ENCODE data around the gene MOSMO. TPM values are rescaled to one million over a fixed set of nuclear protein-coding genes. Genes with fewer than 3 reads are reported as not detected.
A peak's percentile ranks its signal among the peaks of the same experiment; 100 is the strongest.

MOSMO gene
- total RNA-seq, 2 experiments from 2014 or later, result 9.6 to 9.8 TPM

- H4K20me1 ChIP-seq (ENCODE audit: insufficient read depth, low read length), result no peaks in the 10 kb centered on the region
- POLR2A ChIA-PET, result interaction anchor here (0.6 to 0.7 kb wide), 4 partner anchors 10 to 166 kb away, joined by 3 to 6 read pairs (median 3); no protein-coding TSS in a partner anchor
- H3K9me2 ChIP-seq (ENCODE audit: insufficient read depth, low read length), result no peaks in the 10 kb centered on the region
- H3K27ac ChIP-seq (ENCODE audit: low read depth, low read length, poor library complexity, severe bottlenecking), result no peak overlapping the region
- peaks cover 26% of the 10 kb centered on the region for H3K4me1 ChIP-seq (ENCODE audit: insufficient read depth, low read length, poor library complexity, severe bottlenecking)
- TSS peak; percentile 9 for BruUV-seq (replicated peaks)
- H2AFZ ChIP-seq (ENCODE audit: low read length), result no peak overlapping the region
- H3K4me2 ChIP-seq (ENCODE audit: low read length), result no peak overlapping the region
- intact Hi-C loops (cut with micrococcal nuclease; ENCODE audit: unreplicated experiment), result no loop called here
- DNase-seq (ENCODE audit: low spot score), result no peak
- CTCF ChIA-PET (ENCODE audit: unreplicated experiment), result interaction anchor here (0.6 to 0.9 kb wide), 2 partner anchors 17 to 66 kb away, joined by 3 read pairs; no protein-coding TSS in a partner anchor
- TF ChIP-seq CTCF (conservative IDR thresholded peaks at IDR 0.05; ENCODE audit: low read length) (no peak), EZH2phosphoT487 (IDR thresholded peaks at IDR 0.05; ENCODE audit: borderline replicate concordance, low read depth, low read length) (no peak)
- H3K79me2 ChIP-seq (ENCODE audit: insufficient read depth, low read depth, low read length), result peaks cover 18% of the 10 kb centered on the region; the same call in 1 of the 2 replicates
- no peak overlapping the region for H3K4me3 ChIP-seq (ENCODE audit: low read depth, low read length, poor library complexity, severe bottlenecking)
- H3K9me3 ChIP-seq (ENCODE audit: low read length), result no peaks in the 10 kb centered on the region
- H3K36me3 ChIP-seq (ENCODE audit: insufficient read depth, low read length), result no peaks in the 10 kb centered on the region
Measured at GRCh38 chr16:22012241-22012640, 4.3 kb downstream of the MOSMO start.

- Histone ChIP-seq H3K4me3 (ENCODE audit: low read depth, low read length, poor library complexity, severe bottlenecking) (no peak overlapping the region), H3K9me2 (ENCODE audit: insufficient read depth, low read length) (no peaks in the 10 kb centered on the region), H3K4me2 (ENCODE audit: low read length) (no peak overlapping the region), H2AFZ (ENCODE audit: low read length) (no peak overlapping the region), H3K36me3 (ENCODE audit: insufficient read depth, low read length) (no peaks in the 10 kb centered on the region), H3K27ac (ENCODE audit: low read depth, low read length, poor library complexity, severe bottlenecking) (no peak overlapping the region), H4K20me1 (ENCODE audit: insufficient read depth, low read length) (no peaks in the 10 kb centered on the region), H3K79me2 (ENCODE audit: insufficient read depth, low read depth, low read length) (peaks cover 17% of the 10 kb centered on the region; the same call in 1 of the 2 replicates), H3K4me1 (ENCODE audit: insufficient read depth, low read length, poor library complexity, severe bottlenecking) (peaks cover 23% of the 10 kb centered on the region), H3K9me3 (ENCODE audit: low read length) (no peaks in the 10 kb centered on the region)
- ChIA-PET CTCF (ENCODE audit: unreplicated experiment) (no interaction called here), POLR2A (no interaction called here)
- BruUV-seq (replicated peaks), result no TSS peak
- intact Hi-C loops (cut with micrococcal nuclease; ENCODE audit: unreplicated experiment), result no loop called here
- no peak for DNase-seq (ENCODE audit: low spot score)
- TF ChIP-seq CTCF (conservative IDR thresholded peaks at IDR 0.05; ENCODE audit: low read length) (no peak), EZH2phosphoT487 (IDR thresholded peaks at IDR 0.05; ENCODE audit: borderline replicate concordance, low read depth, low read length) (no peak)
Measured at GRCh38 chr16:22013486-22013885, 5.6 kb downstream of the MOSMO start.

GRCh38 chr16:22014271-22014873, 6.5 kb downstream of the MOSMO start:
- 0 out of 2 replicates have a peak, but pooled peaks cover 13% of the 10 kb centered on the region for H3K79me2 ChIP-seq (ENCODE audit: insufficient read depth, low read depth, low read length)
- DNase-seq (ENCODE audit: low spot score), result peak; percentile 52

More at GRCh38 chr16:22014271-22014873, 6.5 kb downstream of the MOSMO start:
- Histone ChIP-seq H4K20me1 (ENCODE audit: insufficient read depth, low read length) (no peaks in the 10 kb centered on the region), H3K27ac (ENCODE audit: low read depth, low read length, poor library complexity, severe bottlenecking) (no peak overlapping the region), H3K9me3 (ENCODE audit: low read length) (no peaks in the 10 kb centered on the region), H3K4me3 (ENCODE audit: low read depth, low read length, poor library complexity, severe bottlenecking) (no peak overlapping the region), H3K4me1 (ENCODE audit: insufficient read depth, low read length, poor library complexity, severe bottlenecking) (peaks cover 17% of the 10 kb centered on the region), H2AFZ (ENCODE audit: low read length) (no peak overlapping the region), H3K9me2 (ENCODE audit: insufficient read depth, low read length) (no peaks in the 10 kb centered on the region), H3K4me2 (ENCODE audit: low read length) (peak overlapping the region; percentile 31), H3K36me3 (ENCODE audit: insufficient read depth, low read length) (no peaks in the 10 kb centered on the region)
- no TSS peak for BruUV-seq (replicated peaks)
- no peak for TF ChIP-seq EZH2phosphoT487 (IDR thresholded peaks at IDR 0.05; ENCODE audit: borderline replicate concordance, low read depth, low read length)
- TF ChIP-seq CTCF (conservative IDR thresholded peaks at IDR 0.05; ENCODE audit: low read length), result no peak
- POLR2A ChIA-PET, result no interaction called here
- intact Hi-C loops (cut with micrococcal nuclease; ENCODE audit: unreplicated experiment), result no loop called here
- CTCF ChIA-PET (ENCODE audit: unreplicated experiment), result no interaction called here

Data from OCI-LY7 (cell line).